Activated CD4-positive, alpha-beta T cell treated with anti-CD3 and anti-CD28 coated beads, Interleukin-2, amount 50 U/mL, for 1 hour (primary cell): ENCODE measurements around the gene NPPC.
"Not testable (repeated sequence)": the region's sequence is repeated elsewhere in the genome, so short reads cannot be mapped to it uniquely, and the experiment has no call there.

Experiments
- DNase-seq: peaks from one replicate; pipeline ENCODE4 v3.0.0-alpha.2; 2020

NPPC gene

GRCh38 chr2:231883468-231883881 is 42.7 kb downstream of the NPPC start:
- DNase-seq = no peak

- DNase-seq = no peak
These were observed 43.5 kb downstream of the NPPC start for GRCh38 chr2:231882646-231883045.

- not testable (repeated sequence) for DNase-seq
These were observed 45.8 kb downstream of the NPPC start for GRCh38 chr2:231880371-231880770.

GRCh38 chr2:231879216-231879615 is 47.0 kb downstream of the NPPC start:
- DNase-seq = no peak

DNA sequence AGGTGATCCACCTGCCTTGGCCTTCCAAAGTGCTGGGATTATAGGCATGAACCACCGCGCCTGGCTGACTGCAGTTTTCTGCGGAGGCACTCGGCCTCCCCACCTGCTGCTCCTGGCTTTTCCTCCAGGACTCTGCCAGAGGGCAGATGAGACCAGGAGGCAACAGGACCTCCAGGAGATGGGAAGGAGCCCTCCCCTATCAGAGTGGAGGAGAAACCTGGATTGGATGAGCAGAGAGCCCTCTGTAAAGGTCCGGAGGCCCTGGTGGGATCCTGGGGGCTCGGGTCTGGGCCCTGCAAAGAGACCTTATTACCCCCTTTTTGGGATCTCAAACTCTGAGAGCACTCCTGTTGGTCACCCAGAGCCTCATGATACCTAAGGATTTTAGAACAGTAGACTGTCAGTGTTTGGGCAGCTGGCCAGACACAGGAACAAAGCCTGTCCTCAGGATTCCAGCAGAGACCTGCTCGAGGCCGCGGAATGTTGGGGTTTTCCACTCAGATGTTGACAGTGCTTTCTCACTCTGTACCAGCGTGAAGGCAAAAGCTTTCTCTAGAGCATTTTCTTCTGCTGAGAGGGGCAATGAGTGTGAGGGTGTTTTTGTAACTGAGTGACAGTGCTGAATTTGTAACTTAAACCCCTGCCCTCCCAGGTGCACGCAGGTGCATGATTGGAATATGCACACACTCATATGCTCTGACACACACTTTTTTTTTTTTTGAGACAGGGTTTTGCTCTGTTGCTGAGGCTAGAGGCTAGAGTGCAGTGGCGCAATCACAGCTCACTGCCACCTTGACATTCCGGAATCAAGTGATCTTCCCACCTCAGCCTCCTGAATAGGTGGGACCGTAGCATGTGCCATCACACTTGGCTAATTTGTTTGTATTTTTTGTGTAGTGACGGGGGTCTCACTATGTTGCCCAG is 48.4 kb downstream of the NPPC start:
- no peak for DNase-seq

GRCh38 chr2:231874944-231875343 is 51.3 kb downstream of the NPPC start:
- DNase-seq = no peak
